ENCODE data around the gene SEBOX. TPM values are rescaled to one million over a fixed set of nuclear protein-coding genes. Genes with fewer than 3 reads are reported as not detected.

SEBOX gene
- total and polyA plus RNA-seq, 2 donors (not counting 1 experiment from before 2014, with no cell fraction given) = not detected

DNA sequence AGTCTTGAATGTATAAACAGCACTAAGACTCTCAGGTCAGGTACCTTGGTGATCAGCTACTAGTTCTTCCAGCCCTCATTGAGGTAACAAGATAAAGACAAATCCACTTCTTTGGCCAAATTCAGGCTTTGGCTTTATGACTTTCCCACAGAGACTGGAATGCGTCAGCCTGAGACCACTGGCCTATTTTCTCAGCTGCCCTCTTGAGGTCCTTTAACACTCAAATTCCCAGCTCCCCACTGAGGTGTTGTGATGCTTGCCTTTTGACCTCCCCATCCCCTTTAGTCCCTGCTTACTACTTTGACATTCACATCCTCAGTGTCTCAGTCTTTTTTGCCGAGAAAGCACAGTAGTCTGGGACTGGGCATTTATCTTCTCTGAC is 18.8 kb downstream of the SEBOX start:
- peaks cover 45% of the 10 kb centered on the region for H3K36me3 ChIP-seq (ENCODE audit: control insufficient read depth, insufficient read depth, low read length)
- H3K4me3 ChIP-seq (replicated peaks in 1 of 4; ENCODE audit: control extremely low read depth in 1 of 4, insufficient read depth in 1 of 4, low read depth in 3 of 4, low read length in 4 of 4) = no peak overlapping the region
- no peak overlapping the region for H3K4me2 ChIP-seq (ENCODE audit: extremely low read depth, insufficient read depth, low read length)
- no peaks in the 10 kb centered on the region for H4K20me1 ChIP-seq (ENCODE audit: control insufficient read depth, extremely low read depth, insufficient read depth, low read length)
- no peaks in the 10 kb centered on the region for H3K79me2 ChIP-seq (ENCODE audit: control insufficient read depth, insufficient read depth, low read length)
- peak in 1 of 2 donors; percentile 72 for DNase-seq (ENCODE audit: low read depth in 2 of 2)
- H3K9ac ChIP-seq (ENCODE audit: insufficient read depth, low read length) = no peak overlapping the region
- peaks cover 17% of the 10 kb centered on the region for H3K4me1 ChIP-seq (ENCODE audit: control insufficient read depth, extremely low read depth, insufficient read depth, low read length)
- no peaks in the 10 kb centered on the region for H3K27me3 ChIP-seq (ENCODE audit: control insufficient read depth, insufficient read depth, low read length)
- TF ChIP-seq EZH2 (IDR thresholded peaks at IDR 0.05; ENCODE audit: low read length, missing control alignments) = no peak
- TF ChIP-seq, protein P1, sequence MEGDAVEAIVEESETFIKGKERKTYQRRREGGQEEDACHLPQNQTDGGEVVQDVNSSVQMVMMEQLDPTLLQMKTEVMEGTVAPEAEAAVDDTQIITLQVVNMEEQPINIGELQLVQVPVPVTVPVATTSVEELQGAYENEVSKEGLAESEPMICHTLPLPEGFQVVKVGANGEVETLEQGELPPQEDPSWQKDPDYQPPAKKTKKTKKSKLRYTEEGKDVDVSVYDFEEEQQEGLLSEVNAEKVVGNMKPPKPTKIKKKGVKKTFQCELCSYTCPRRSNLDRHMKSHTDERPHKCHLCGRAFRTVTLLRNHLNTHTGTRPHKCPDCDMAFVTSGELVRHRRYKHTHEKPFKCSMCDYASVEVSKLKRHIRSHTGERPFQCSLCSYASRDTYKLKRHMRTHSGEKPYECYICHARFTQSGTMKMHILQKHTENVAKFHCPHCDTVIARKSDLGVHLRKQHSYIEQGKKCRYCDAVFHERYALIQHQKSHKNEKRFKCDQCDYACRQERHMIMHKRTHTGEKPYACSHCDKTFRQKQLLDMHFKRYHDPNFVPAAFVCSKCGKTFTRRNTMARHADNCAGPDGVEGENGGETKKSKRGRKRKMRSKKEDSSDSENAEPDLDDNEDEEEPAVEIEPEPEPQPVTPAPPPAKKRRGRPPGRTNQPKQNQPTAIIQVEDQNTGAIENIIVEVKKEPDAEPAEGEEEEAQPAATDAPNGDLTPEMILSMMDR (conservative IDR thresholded peaks at IDR 0.05 in 1 of 2, IDR thresholded peaks at IDR 0.05 in 1 of 2; ENCODE audit: low read depth in 1 of 2, low read length in 2 of 2) = no peak
- no peak overlapping the region for H2AFZ ChIP-seq (ENCODE audit: low read length)
- H3K27ac ChIP-seq (ENCODE audit: insufficient read depth, low read length) = peak overlapping the region; percentile 47
- H3K9me3 ChIP-seq (ENCODE audit: control insufficient read depth, insufficient read depth, low read depth, low read length) = no peaks in the 10 kb centered on the region

DNA sequence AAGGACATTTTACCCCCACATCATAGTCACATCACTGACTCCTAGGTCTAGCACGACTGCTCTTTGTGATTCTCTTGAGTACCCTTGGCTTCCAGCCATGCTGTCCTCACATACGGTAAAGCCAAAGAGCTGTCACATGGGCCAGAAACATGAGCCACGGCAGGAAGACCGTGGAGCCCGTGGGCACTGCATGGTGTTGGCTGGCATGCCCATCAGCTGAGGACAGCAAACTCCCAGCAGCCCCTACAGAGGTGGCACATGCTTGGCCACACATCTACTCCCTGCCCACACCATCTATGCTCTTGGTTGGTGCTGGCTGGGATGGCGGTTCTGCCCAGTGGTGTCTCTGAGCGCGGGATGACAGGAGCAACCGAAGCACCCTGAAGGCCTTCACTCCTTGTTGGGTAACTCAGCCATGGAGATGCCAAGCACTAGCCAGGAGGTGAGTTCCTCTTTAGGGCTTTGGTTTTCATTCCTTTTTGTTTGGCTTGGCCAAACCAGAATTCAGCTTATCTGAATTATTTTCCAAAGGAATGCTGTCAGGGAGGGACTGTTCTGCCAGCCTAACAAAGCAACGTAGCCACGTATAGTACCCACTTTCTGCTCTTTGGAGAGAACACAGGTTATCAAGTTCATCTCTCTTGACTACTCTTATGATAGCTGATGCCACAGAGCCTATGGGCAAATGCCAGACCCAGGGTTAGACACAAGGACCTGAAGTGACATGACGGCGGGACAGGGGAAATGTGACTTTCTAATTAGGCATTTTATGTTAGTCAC is 19.4 kb downstream of the SEBOX start:
- H3K9me3 ChIP-seq (ENCODE audit: control insufficient read depth, insufficient read depth, low read depth, low read length) = no peaks in the 10 kb centered on the region
- peak overlapping the region; percentile 47 for H3K27ac ChIP-seq (ENCODE audit: insufficient read depth, low read length)
- no peak for TF ChIP-seq EZH2 (IDR thresholded peaks at IDR 0.05; ENCODE audit: low read length, missing control alignments)
- TF ChIP-seq, protein P1 (conservative IDR thresholded peaks at IDR 0.05 in 1 of 2, IDR thresholded peaks at IDR 0.05 in 1 of 2; ENCODE audit: low read depth in 1 of 2, low read length in 2 of 2) = no peak
- peaks cover 43% of the 10 kb centered on the region for H3K36me3 ChIP-seq (ENCODE audit: control insufficient read depth, insufficient read depth, low read length)
- no peak overlapping the region for H2AFZ ChIP-seq (ENCODE audit: low read length)
- H3K27me3 ChIP-seq (ENCODE audit: control insufficient read depth, insufficient read depth, low read length) = no peaks in the 10 kb centered on the region
- H3K79me2 ChIP-seq (ENCODE audit: control insufficient read depth, insufficient read depth, low read length) = no peaks in the 10 kb centered on the region
- H3K4me3 ChIP-seq (replicated peaks in 1 of 4; ENCODE audit: control extremely low read depth in 1 of 4, insufficient read depth in 1 of 4, low read depth in 3 of 4, low read length in 4 of 4) = no peak overlapping the region
- H3K4me2 ChIP-seq (ENCODE audit: extremely low read depth, insufficient read depth, low read length) = no peak overlapping the region
- H3K9ac ChIP-seq (ENCODE audit: insufficient read depth, low read length) = no peak overlapping the region
- H4K20me1 ChIP-seq (ENCODE audit: control insufficient read depth, extremely low read depth, insufficient read depth, low read length) = no peaks in the 10 kb centered on the region
- peaks cover 17% of the 10 kb centered on the region for H3K4me1 ChIP-seq (ENCODE audit: control insufficient read depth, extremely low read depth, insufficient read depth, low read length)
- DNase-seq (ENCODE audit: low read depth in 2 of 2) = peak in 1 of 2 donors; percentile 64

DNA sequence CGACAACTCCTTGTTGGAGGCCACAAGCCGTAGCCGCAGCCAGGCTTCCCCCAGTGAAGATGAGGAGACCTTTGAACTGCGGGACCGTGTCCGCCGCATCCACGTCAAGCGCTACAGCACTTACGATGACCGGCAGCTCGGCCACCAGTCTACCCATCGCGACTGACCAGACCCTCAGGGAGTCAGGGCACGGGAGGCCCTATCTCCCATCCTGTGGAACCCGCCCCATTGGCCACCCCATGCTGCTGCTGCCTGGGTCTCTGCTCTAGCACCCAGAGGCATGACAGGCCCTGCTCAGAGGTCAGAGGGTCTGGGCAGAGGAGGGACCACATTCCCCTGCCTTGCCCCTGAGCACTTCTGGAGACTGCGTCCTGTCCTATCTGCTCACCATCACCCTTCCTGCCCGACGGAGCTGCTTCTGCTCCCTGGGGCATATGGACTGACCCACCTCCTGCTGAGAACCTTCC is 20.5 kb downstream of the SEBOX start:
- Histone ChIP-seq H3K79me2 (ENCODE audit: control insufficient read depth, insufficient read depth, low read length) (peaks cover 3% of the 10 kb centered on the region), H3K4me3 (replicated peaks in 1 of 4; ENCODE audit: control extremely low read depth in 1 of 4, insufficient read depth in 1 of 4, low read depth in 3 of 4, low read length in 4 of 4) (no peak overlapping the region), H3K9ac (ENCODE audit: insufficient read depth, low read length) (no peak overlapping the region), H3K36me3 (ENCODE audit: control insufficient read depth, insufficient read depth, low read length) (peaks cover 44% of the 10 kb centered on the region), H3K27ac (ENCODE audit: insufficient read depth, low read length) (no peak overlapping the region), H2AFZ (ENCODE audit: low read length) (no peak overlapping the region), H3K4me1 (ENCODE audit: control insufficient read depth, extremely low read depth, insufficient read depth, low read length) (peaks cover 17% of the 10 kb centered on the region), H3K27me3 (ENCODE audit: control insufficient read depth, insufficient read depth, low read length) (no peaks in the 10 kb centered on the region), H3K4me2 (ENCODE audit: extremely low read depth, insufficient read depth, low read length) (no peak overlapping the region), H3K9me3 (ENCODE audit: control insufficient read depth, insufficient read depth, low read depth, low read length) (no peaks in the 10 kb centered on the region), H4K20me1 (ENCODE audit: control insufficient read depth, extremely low read depth, insufficient read depth, low read length) (no peaks in the 10 kb centered on the region)
- DNase-seq (ENCODE audit: low read depth in 2 of 2) = no peak
- no peak for TF ChIP-seq EZH2 (IDR thresholded peaks at IDR 0.05; ENCODE audit: low read length, missing control alignments)
- TF ChIP-seq, protein P1 (conservative IDR thresholded peaks at IDR 0.05 in 1 of 2, IDR thresholded peaks at IDR 0.05 in 1 of 2; ENCODE audit: low read depth in 1 of 2, low read length in 2 of 2) = no peak

All from fibroblast of lung (primary cell).